Kidney (tissue), 14 donors: ENCODE measurements around the gene NECAP2. TPM values are rescaled to one million over a fixed set of nuclear protein-coding genes. Genes with fewer than 3 reads are reported as not detected.

Source experiments
- DNase-seq, 5 donors: peaks; one replicate each; pipeline ENCODE4 v3.0.0-alpha.2; 2013 to 2020
- FAIRE-seq: peaks from 2 replicates; lab custom pipeline; 2012; peaks lifted over from hg19 to GRCh38; lab: Jason Lieb, UNC
- H3K27ac ChIP-seq, 2 donors: one replicate each; pipeline ENCODE4 v1.7.0; 2013; ENCODE audit warnings: low read depth in 2 of 2, low read length in 2 of 2, inconsistent platforms in 1 of 2
- H3K27me3 ChIP-seq: one replicate; pipeline ENCODE4 v1.7.1; 2013; ENCODE audit warnings: low read length, inconsistent platforms; ENCODE audit not compliant: control insufficient read depth, insufficient read depth
- H3K36me3 ChIP-seq, 3 donors: one replicate each; pipeline versions ENCODE4 v1.7.0 to v1.7.1; 2013; ENCODE audit warnings: low read length in 3 of 3, control low read depth in 1 of 3, inconsistent platforms in 1 of 3; ENCODE audit not compliant: insufficient read depth in 3 of 3, control insufficient read depth in 2 of 3
- H3K4me1 ChIP-seq, 3 donors: one replicate each; pipeline versions ENCODE4 v1.7.0 to v1.7.1; 2013; ENCODE audit warnings: low read length in 3 of 3, inconsistent platforms in 1 of 3, low read depth in 1 of 3; ENCODE audit not compliant: control insufficient read depth in 2 of 3, insufficient read depth in 2 of 3
- H3K4me3 ChIP-seq, 3 donors: one replicate each; pipeline versions ENCODE4 v1.7.0 to v1.8.1; 2013; ENCODE audit warnings: low read length in 3 of 3, control low read depth in 1 of 3, inconsistent platforms in 1 of 3
- H3K9ac ChIP-seq, 3 donors: one replicate each; pipeline versions ENCODE4 v1.7.0 to v1.7.1; 2013; ENCODE audit warnings: low read length in 3 of 3, control low read depth in 1 of 3, inconsistent platforms in 1 of 3
- H3K9me3 ChIP-seq, 3 donors: one replicate each; pipeline versions ENCODE4 v1.7.0 to v1.7.1; 2013; ENCODE audit warnings: low read length in 3 of 3, control low read depth in 1 of 3, inconsistent platforms in 1 of 3; ENCODE audit not compliant: control insufficient read depth in 2 of 3, insufficient read depth in 1 of 3
- CTCF ChIP-seq: IDR thresholded peaks from 3 replicates; pipeline ENCODE4 v1.5.1; 2012; ENCODE audit warnings: mild to moderate bottlenecking, moderate library complexity, borderline replicate concordance; ENCODE audit not compliant: insufficient read depth; ENCODE audit errors: extremely low read depth
- intact Hi-C: fragments of 100-400 bp; cut with DNase I; formaldehyde crosslinking; loops from one replicate; pipeline ENCODE4 v1.11.1; 2022
- polyA plus RNA-seq: library from polyadenylated mRNA; stranded (reverse); fragments of 350-450 nt; fragmentation: Illumina TruSeq; extraction: RNeasy Lipid Tissue Mini Kit (QIAGEN cat#74804); gene quantifications from one replicate; pipeline ENCODE4 v1.2.3, GENCODE V29; 2014; ENCODE audit warnings: low read depth, low replicate concordance; ENCODE audit not compliant: insufficient read depth
- total RNA-seq: library from RNA; stranded (reverse); fragmentation: NEBNext Ultra II Directional; extraction: Animal tissue kit (Norgen Biotek cat#: 25700); gene quantifications from one replicate; pipeline ENCODE4 v1.2.1, GENCODE V29; 2021
- donor health status: control.
- donor health status: control.
- donor health status: control.
- donor health status: control.
- donor health status: control.
- donor health status: DM: yes; HTN: yes; CAD: no.
- donor health status: Normal renal cell carcinoma (clear cell type).

Gene NECAP2
- total and polyA plus RNA-seq, 2 donors from 2014 or later: 49.9 to 57.4 TPM

- no peaks in the 10 kb centered on the region for H3K27me3 ChIP-seq
- no peak for TF ChIP-seq CTCF
- H3K4me1 ChIP-seq: peaks cover 0 to 10% (median 0%) of the 10 kb centered on the region in 3 donors
- no peak overlapping the region for H3K27ac ChIP-seq
- DNase-seq: no peak
- H3K36me3 ChIP-seq: peaks cover 10 to 23% (median 20%) of the 10 kb centered on the region in 3 donors
- no peak overlapping the region for H3K9ac ChIP-seq
- no peak for FAIRE-seq
- no peak overlapping the region for H3K4me3 ChIP-seq
- intact Hi-C loops: no loop called here
- H3K9me3 ChIP-seq: no peaks in the 10 kb centered on the region
These were observed 3.6 kb downstream of the NECAP2 start for GRCh38 chr1:16443975-16444770.

GRCh38 chr1:16445052-16445451 is 4.5 kb downstream of the NECAP2 start:
- H3K4me3 ChIP-seq: no peak overlapping the region
- no peak overlapping the region for H3K27ac ChIP-seq
- H3K27me3 ChIP-seq: no peaks in the 10 kb centered on the region
- intact Hi-C loops: no loop called here
- peaks cover 14 to 31% (median 29%) of the 10 kb centered on the region in 3 donors for H3K36me3 ChIP-seq
- H3K4me1 ChIP-seq: peaks cover 0 to 10% (median 0%) of the 10 kb centered on the region in 3 donors
- FAIRE-seq (no peak), DNase-seq (no peak)
- TF ChIP-seq CTCF: no peak
- H3K9ac ChIP-seq: no peak overlapping the region
- no peaks in the 10 kb centered on the region for H3K9me3 ChIP-seq

GRCh38 chr1:16446116-16446515 is 5.6 kb downstream of the NECAP2 start:
- TF ChIP-seq CTCF: no peak
- Histone ChIP-seq H3K9me3 (no peaks in the 10 kb centered on the region), H3K9ac (no peak overlapping the region), H3K27ac (no peak overlapping the region), H3K4me3 (no peak overlapping the region), H3K4me1 (peaks cover 0 to 10% (median 0%) of the 10 kb centered on the region in 3 donors), H3K36me3 (peaks cover 14 to 31% (median 30%) of the 10 kb centered on the region in 3 donors), H3K27me3 (no peaks in the 10 kb centered on the region)
- intact Hi-C loops: no loop called here
- FAIRE-seq: no peak
- DNase-seq: no peak
